Measurements from ENCODE around the gene DNAI4. TPM values are rescaled to one million over a fixed set of nuclear protein-coding genes. Genes with fewer than 3 reads are reported as not detected.

The DNAI4 gene
- total RNA-seq, 1 experiment from 2014 or later: 3.9 TPM

GRCh38 chr1:66860529-66860928 is 64.1 kb downstream of the DNAI4 start:
- no peak for DNase-seq (ENCODE audit: low read depth, low spot score)
- TF ChIP-seq SP1 (IDR thresholded peaks at IDR 0.05; ENCODE audit: low read depth) (no peak), YY1 (IDR thresholded peaks at IDR 0.05; ENCODE audit: extremely low read depth, insufficient replicate concordance, low read depth, low read length) (no peak), EZH2 (IDR thresholded peaks at IDR 0.05) (no peak), POLR2A (IDR thresholded peaks at IDR 0.05; ENCODE audit: borderline replicate concordance, extremely low read depth, insufficient read depth, insufficient read length) (no peak), SIN3A (IDR thresholded peaks at IDR 0.05; ENCODE audit: low read depth) (no peak), RAD21 (IDR thresholded peaks at IDR 0.05; ENCODE audit: low read depth) (no peak), JUND (IDR thresholded peaks at IDR 0.05) (no peak), TCF7L2 (IDR thresholded peaks at IDR 0.05; ENCODE audit: borderline replicate concordance, extremely low read depth, insufficient read depth, insufficient read length) (no peak)
- no peak overlapping the region for H3K4me3 ChIP-seq (replicated peaks in 1 of 2; ENCODE audit: low read depth in 1 of 2, low read length in 2 of 2)
- BruUV-seq (replicated peaks): no TSS peak
- ChIA-PET POLR2A (no interaction called here), CTCF (no interaction called here), RAD21 (ENCODE audit: low non-redundant PET in 1 of 2, low total read pairs in 2 of 2, uncharacterized antibody in 2 of 2, unreplicated experiment in 2 of 2) (no interaction called here)
- no peak overlapping the region for H3K4me2 ChIP-seq (ENCODE audit: low read length)
- ATAC-seq: no peak
- H3K27me3 ChIP-seq (ENCODE audit: insufficient read depth, low read length): no peaks in the 10 kb centered on the region
- no peaks in the 10 kb centered on the region for H3K9me3 ChIP-seq (ENCODE audit: control insufficient read depth in 1 of 2, insufficient read depth in 1 of 2, low read depth in 1 of 2, low read length in 2 of 2)
- H3K27ac ChIP-seq (ENCODE audit: low read depth, low read length): no peak overlapping the region
- intact Hi-C loops (cut with micrococcal nuclease): no loop called here
- no peak overlapping the region for H2AFZ ChIP-seq (ENCODE audit: low read depth, low read length, poor library complexity, severe bottlenecking)
- no peaks in the 10 kb centered on the region for H3K9me2 ChIP-seq (ENCODE audit: insufficient read depth)
- no peaks in the 10 kb centered on the region for H3K4me1 ChIP-seq (ENCODE audit: control insufficient read depth in 1 of 2, insufficient read depth in 2 of 2, low read length in 2 of 2)
- no peaks in the 10 kb centered on the region for H3K79me2 ChIP-seq (ENCODE audit: insufficient read depth, low read length)
- no peaks in the 10 kb centered on the region for H3K36me3 ChIP-seq (ENCODE audit: control insufficient read depth in 1 of 2, insufficient read depth in 2 of 2, low read length in 2 of 2)
- H4K20me1 ChIP-seq (ENCODE audit: insufficient read depth): no peaks in the 10 kb centered on the region
- no peak overlapping the region for H3K9ac ChIP-seq (ENCODE audit: low read length)

- intact Hi-C loops (cut with micrococcal nuclease): no loop called here
- DNase-seq (ENCODE audit: low read depth, low spot score) (no peak), ATAC-seq (no peak)
- POLR2A ChIA-PET: interaction anchor here (1.0 kb wide), 1 partner anchor 10 kb away, joined by 4 read pairs; no protein-coding TSS in a partner anchor
- Histone ChIP-seq H3K27ac (ENCODE audit: low read depth, low read length) (no peak overlapping the region), H3K4me2 (ENCODE audit: low read length) (no peak overlapping the region), H3K4me1 (ENCODE audit: control insufficient read depth in 1 of 2, insufficient read depth in 2 of 2, low read length in 2 of 2) (no peaks in the 10 kb centered on the region), H3K36me3 (ENCODE audit: control insufficient read depth in 1 of 2, insufficient read depth in 2 of 2, low read length in 2 of 2) (no peaks in the 10 kb centered on the region), H3K9me3 (ENCODE audit: control insufficient read depth in 1 of 2, insufficient read depth in 1 of 2, low read depth in 1 of 2, low read length in 2 of 2) (no peaks in the 10 kb centered on the region), H3K9me2 (ENCODE audit: insufficient read depth) (no peaks in the 10 kb centered on the region), H3K27me3 (ENCODE audit: insufficient read depth, low read length) (no peaks in the 10 kb centered on the region), H2AFZ (ENCODE audit: low read depth, low read length, poor library complexity, severe bottlenecking) (no peak overlapping the region), H3K9ac (ENCODE audit: low read length) (no peak overlapping the region), H4K20me1 (ENCODE audit: insufficient read depth) (no peaks in the 10 kb centered on the region), H3K79me2 (ENCODE audit: insufficient read depth, low read length) (no peaks in the 10 kb centered on the region), H3K4me3 (replicated peaks in 1 of 2; ENCODE audit: low read depth in 1 of 2, low read length in 2 of 2) (no peak overlapping the region)
- TF ChIP-seq ZFX (IDR thresholded peaks at IDR 0.05) (no peak), ATF3 (IDR thresholded peaks at IDR 0.05) (no peak), RAD21 (IDR thresholded peaks at IDR 0.05; ENCODE audit: low read depth) (no peak), CBX3 (IDR thresholded peaks at IDR 0.05; ENCODE audit: low read depth) (no peak), SRF (IDR thresholded peaks at IDR 0.05; ENCODE audit: low read depth) (no peak), MAX (IDR thresholded peaks at IDR 0.05) (no peak), JUND (IDR thresholded peaks at IDR 0.05) (no peak), SIN3A (IDR thresholded peaks at IDR 0.05; ENCODE audit: low read depth) (no peak), CEBPB (IDR thresholded peaks at IDR 0.05; ENCODE audit: low read depth) (no peak), FOSL1 (IDR thresholded peaks at IDR 0.05; ENCODE audit: low read depth) (no peak), TCF7L2 (IDR thresholded peaks at IDR 0.05; ENCODE audit: borderline replicate concordance, extremely low read depth, insufficient read depth, insufficient read length) (no peak), CTCF (IDR thresholded peaks at IDR 0.05 in 2 of 3, conservative IDR thresholded peaks at IDR 0.05 in 1 of 3; ENCODE audit: borderline replicate concordance in 1 of 3, insufficient read depth in 1 of 3, low read depth in 2 of 3, low read length in 2 of 3) (no peak)
- RAD21 ChIA-PET (ENCODE audit: low non-redundant PET in 1 of 2, low total read pairs in 2 of 2, uncharacterized antibody in 2 of 2, unreplicated experiment in 2 of 2): no interaction called here
- BruUV-seq (replicated peaks): no TSS peak
- CTCF ChIA-PET: no interaction called here
These were observed 71.3 kb downstream of the DNAI4 start for GRCh38 chr1:66853379-66853778.
